Measurements from ENCODE around the gene NCAM2.

Gene NCAM2

DNA sequence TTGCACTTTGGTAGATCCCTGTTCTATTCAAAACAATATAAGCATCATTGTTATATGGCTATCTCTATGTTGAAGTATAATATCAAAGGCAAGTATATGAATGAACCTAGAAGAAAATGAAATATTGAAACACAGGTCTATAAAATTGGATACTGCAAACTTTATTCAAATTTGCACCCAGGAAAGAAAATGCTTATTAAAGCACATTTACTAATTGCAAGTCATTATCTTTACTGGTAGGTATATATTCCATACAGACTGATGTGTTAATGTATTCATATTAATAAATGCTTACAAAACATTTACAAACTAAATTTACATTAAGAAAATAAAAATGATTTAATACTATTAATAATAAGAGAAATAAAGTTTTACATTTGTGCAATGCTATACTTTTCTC lies 469.8 kb downstream of the NCAM2 start:
- no peak for DNase-seq

DNA sequence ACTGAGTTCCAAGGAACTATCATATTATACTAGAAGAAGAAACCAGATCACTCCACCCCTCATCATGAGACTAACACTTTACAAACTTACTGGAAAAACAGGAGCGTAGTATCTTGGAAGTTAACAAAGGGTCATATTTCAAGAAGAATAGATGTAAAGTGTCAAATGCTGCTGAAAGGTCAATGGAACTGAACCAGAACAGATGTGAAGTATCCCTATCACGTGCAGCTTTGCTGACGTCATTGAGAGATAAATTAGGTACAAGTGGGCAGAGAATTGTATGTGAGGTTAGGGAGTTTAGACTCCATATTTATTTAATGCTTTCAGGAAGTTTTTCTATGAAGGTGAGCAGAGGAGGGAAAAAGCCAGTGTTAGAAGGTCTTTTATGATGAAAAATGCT lies 483.0 kb downstream of the NCAM2 start:
- no peak for DNase-seq

- DNase-seq = no peak
Measured at GRCh38 chr21:21508859-21509258, 510.6 kb downstream of the NCAM2 start.

GRCh38 chr21:21530680-21531079 lies 532.5 kb downstream of the NCAM2 start:
- no peak for DNase-seq

- no peak for DNase-seq
Measured at GRCh38 chr21:21547368-21547953, 549.3 kb downstream of the NCAM2 start.

- no peak for DNase-seq
Measured at GRCh38 chr21:21559285-21560045, 561.3 kb downstream of the NCAM2 start.
